HG02981 (cell line): Measurements from ENCODE around the gene MYH9.
"Not testable (repeated sequence)": the region's sequence is repeated elsewhere in the genome, so short reads cannot be mapped to it uniquely, and the experiment has no call there.

ENCODE experiments used
- ATAC-seq: cut with Tn5 transposase; IDR thresholded peaks from one replicate; pipeline ENCODE4 v1.9.1; 2021; ENCODE audit warnings: mild to moderate bottlenecking, moderate library complexity; ENCODE audit not compliant: unreplicated experiment

Gene MYH9

DNA sequence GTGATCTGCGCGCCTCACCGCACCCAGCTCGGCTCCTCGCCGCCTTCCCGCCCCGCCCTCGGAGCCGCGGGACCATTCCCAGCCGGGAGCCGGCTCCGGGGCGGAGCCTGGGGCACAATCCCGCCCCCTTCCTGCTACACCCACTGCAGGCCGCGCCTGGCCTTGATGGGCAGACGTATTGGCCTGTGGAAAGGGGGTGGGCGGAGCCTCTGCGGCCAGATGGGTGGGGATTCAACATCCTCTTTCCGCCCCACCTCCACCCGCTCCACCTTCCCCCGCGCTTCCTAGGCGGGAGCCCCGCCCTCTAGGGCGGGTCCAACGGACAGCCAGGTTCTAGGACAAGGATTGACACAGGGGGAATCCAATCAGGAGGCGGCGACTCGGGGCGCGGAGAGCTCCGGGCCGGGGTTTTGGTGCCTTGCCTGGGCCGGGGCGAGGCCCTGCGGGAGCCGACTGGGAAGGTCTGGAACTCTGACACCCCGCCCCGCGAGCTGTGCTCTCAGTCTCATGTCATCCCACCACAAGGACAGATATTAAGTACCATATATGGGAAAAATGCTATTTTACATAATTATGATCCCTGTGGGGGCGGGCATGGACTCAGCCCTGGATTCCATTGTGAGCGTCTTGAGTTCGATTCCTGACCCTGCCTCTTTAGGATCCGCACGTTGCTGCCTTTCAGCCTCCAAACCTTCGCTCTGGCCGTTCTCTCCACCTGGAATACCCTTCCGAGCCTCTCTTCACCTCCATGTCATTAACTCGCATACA is at the start of gene MYH9:
TSS of gene MYH9 (minus strand) at position 9 of the 768 bp plus-strand sequence. CDS start 38,731 bp downstream, outside the sequence.
- ATAC-seq: peak; percentile 64

DNA sequence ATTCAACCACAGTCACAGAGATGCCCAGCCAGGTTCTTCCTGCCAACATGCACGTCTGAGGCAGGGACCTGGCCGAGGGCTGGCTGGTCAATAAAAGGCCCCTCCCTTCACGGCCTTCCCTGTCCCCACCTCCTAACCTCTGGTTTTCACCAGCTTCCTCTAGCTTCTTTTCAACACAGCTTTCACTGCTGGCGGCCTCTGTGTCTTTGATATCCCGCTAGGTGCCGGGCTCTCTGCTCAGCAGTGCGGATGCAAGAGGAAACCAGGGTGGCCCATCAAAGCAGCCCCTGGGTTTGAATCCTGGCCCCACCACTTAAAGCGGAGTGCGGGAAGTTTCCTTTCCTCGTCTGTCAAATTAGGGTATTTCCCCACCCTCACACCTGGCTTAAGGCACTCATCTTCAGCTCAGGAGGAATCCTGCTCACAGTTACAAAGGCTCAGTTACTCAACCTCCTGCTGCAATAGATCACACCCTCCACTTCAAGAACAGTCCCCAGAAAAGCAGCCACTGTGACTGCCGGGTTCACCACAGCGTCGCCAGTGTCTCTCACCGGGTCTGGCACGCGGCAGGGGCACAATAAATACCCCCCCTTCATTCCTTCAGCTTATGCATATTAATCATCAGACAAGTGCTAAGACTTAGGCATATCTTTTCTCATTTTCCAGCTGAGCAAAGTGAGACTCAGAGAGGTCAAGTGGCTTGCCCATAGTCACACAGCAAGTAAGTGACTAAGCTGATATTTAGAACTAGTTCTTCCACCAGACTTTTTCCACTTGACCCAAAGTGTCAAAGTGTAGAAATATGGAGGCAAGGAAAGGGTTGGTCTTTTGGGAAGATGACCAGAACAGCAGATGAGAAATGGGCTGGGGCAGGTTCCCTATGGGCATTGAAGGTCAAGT is 48.0 kb upstream of the MYH9 start:
- no peak for ATAC-seq

DNA sequence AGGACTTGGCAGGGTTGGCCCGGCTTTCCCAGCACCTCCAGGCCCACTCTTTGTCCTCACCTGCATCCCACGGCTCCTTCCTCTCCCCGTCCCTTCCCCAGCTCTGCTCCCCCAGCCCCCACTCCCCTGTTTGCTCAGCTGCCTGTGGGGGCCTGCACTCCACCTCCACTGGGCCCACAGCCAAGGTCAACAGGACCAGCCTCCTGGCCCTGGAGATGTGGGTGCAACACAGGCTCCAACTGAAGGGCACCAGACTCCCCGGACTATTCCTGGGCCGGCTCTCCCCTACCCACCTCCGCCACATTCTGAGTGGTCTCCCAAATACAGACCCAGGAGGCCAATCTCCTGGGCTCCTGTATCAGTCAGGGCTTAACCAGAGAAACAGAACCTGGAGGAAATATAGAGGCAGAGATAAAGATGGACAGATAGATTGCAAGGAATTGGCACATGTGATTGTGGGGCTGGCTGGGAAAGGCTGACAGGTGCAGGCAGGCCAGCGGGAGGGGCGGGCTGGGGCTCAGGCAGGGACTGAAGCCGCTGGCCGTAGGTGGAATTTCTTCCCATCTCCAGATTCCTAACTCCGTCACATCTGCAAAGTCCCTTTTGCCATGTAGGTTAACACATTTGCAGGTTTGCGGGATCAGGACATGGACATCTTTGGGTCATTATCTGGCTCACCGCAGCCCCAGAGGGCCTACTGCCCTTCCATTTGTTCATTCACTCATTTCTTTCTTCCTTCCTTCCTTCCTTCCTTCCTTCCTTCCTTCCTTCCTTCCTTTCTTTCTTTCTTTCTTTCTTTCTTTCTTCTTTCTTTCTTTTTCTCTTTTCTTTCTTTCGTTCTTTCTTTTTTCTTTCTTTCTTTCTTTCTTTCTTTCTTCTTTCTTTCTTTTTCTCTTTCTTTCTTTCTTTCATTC is 45.8 kb upstream of the MYH9 start:
- ATAC-seq: no peak

DNA sequence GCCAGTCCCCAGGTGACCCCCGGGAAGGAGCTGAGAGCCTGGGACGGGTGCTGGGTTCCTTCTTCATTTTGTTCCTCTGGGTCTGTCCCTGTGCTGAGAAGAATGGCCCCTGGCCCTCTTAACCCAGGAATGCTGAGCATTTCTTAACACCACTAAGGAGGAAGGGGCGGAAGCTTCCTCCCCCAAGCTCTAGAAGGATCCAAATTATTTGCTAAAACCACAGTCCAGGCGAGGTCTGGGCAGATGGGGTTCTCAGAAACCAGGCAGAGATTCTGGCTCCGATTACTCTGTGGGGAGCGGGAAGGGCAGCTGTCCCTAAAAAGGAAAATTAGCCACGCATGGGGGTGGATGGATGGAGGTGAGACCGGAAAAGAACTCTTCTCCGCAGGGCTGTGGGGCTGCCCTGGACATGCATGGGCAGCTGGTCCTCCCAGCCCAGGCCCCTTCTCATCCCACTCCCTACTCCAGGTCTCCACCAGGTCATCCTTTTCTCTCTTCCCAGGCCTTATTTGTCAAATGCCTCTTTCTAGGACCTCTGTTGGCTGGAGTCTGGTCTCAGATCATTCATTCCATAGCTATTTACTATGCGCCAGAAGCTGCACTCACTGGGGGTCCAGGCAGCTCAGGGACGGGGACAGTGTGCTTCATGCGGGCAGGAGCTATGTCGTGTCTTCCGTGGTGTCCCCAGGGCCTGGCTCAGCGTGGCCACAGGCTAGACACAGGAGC is 45.0 kb upstream of the MYH9 start:
- ATAC-seq: no peak

DNA sequence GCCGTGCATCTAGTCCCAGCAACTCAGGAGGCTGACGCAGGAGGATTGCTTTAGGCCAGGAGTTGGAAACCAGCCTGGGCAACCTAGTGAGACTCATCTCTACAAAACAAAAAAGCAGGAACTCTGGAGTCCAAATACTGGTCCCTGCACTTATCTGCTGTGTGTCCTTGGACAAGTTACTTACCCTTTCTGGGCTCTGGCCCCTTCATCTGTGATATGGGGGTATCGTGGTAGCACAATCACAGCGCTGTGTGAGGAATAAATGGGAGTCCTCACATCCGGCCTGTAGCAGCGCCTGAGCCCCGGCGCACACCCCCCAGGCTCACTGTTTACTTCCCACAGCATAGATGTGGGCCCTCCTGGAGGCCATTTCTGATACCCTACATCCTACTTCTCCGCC is 44.2 kb upstream of the MYH9 start:
- ATAC-seq: no peak

DNA sequence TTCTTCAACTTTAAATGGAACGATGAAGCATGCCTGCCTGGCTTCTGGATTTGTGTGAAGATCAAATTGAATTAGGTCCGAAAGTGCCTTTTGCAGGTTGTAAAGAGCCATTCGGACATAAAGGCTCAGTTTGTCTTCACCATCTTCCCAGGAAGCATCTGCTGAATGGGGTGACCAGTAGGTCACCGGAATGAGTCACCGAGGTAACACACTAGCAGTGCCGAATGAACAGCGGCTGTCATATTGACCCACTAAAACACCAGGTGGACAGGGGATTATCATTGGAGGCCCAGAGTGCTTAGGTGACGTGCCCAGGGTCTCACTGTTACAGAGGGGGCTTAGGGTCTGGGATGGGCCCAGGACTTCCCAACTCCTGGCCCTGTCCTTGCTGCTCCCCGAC is 43.1 kb upstream of the MYH9 start:
- no peak for ATAC-seq

DNA sequence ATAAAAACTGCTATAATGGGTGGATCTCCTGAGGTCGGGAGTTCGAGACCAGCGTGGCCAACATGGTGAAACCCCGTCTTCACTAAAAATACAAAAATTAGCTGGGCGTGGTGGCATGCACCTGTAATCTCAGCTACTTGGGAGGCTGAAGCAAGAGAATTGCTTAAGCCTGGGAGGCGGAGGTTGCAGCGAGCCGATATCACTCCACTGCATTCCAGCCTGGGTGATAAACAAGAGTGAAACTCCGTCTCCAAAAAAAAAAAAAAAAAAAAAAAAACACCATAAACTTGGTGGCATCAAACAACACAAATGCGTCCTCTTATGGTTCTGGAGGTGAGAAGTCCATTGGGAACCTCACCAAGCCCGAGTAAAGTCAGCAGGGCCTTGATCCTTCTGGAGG is 40.2 kb upstream of the MYH9 start:
- ATAC-seq: not testable (repeated sequence)

DNA sequence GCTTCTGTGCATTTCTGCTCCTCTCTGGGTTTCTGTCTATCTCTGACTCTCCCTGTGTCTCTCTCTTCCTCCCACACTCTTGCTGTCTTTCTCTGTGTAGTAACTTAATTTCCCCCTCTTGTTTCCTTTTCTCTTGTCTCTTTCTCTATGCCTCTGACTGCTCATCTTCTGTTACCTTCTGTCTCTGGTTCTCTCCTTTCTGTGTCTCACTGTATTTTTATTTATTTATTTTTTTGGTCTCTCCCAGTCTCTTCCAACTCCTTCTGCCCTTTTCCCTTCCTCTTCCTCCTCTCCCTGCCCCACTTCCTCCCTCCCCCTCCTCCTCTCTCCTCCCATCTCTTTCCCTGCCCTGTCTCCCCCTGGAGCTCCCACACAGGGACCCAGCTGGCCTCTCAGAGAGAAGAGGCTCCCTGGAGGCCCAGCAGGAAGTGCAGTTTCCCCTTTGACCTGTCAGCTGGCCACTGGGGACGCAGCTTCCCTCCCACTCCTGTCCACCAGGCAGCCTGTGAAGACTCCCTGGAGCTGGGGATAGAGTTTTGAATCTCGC is 38.3 kb upstream of the MYH9 start:
- ATAC-seq: no peak

DNA sequence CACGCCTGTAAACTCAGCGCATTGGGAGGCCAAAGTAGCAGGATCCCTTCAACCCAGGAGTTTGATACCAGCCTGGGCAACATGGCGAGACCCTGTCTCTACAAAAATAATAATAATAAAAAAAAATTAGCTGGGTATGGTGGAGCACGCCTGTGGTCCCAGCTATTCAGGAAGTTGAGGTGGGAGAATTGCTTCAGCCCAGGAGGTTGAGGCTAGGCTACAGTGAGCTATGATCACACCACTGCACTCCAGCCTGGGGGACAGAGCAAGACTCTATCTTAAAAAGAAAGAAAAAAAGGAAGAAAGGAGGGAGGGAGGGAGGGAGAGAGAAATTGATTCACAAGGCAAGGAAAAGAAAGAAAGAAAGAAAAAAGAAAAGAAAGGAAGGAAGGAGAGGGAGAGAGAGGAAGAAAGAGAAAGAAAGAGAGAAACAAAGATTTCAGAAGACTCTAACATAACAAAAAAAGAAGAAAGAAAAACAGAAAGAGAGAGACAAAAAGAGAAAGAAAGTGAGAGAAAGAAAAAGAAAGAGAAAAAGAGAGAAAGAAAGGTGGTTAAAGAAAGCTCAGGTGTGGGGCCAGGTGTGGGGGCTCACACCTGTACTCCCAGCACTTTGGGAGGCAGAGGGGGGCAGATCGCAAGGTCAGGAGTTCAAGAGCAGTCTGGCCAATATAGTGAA is 37.3 kb upstream of the MYH9 start:
- no peak for ATAC-seq

DNA sequence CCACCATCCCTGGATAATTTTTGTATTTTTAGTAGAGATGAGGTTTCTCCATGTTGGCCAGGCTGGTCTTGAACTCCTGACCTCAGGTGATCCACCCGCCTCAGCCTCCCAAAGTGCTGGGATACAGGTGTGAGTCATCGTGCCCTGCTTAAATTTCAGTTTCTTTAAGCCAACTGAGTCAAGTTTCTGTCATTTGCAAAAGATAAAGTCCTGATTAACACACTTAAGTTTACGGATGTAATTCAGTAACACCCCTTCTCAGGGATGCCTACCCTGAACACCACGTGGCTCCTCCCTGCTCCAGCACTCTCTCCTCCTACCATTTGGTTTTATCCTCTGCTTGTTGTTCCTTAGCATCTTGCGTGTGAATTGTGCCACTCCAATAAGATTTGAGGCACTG is 36.7 kb upstream of the MYH9 start:
- ATAC-seq: not testable (repeated sequence)

DNA sequence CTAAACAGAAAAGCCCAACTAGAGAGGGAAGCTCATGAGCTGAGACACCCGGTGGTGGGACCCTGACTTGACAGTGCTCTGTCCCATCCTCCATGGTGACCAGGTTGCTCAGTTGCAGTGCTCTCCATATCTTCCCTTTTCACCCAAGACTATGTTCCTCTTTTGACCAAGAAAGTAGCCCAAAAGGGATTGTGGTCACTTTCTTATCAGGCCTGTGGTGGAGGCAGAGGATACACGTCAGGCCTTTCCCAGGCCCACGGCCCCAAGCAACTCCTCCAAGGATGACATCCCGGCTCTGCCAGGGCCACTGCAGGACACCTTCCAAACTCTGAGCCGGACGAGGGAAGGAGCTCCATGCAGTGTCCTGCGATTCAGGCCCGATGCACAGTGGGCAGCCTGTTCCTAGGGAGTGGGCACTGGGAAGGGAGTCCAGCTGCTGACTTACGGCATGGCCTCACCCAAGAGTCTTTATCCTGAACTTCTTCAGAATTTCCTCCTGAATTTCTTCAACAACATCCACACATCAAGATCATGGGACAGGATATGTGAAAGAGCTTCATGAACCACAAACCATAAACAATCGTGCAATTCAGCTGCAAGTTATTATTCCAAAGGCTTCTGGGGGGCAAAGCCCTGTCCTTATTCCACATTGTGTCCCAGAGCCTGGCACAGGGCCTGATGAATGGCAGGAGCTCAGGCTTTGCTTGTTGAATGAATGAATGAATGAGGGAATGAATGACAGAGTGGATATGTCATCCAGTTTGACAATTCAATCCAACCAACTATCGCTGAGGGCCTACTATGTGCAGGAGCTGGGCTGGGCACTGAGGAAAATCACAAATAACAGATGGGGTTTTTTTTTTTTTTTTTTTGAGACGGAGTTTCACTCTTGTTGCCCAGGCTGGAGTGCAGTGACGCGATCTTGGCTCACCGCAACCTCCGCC is 36.0 kb upstream of the MYH9 start:
- no peak for ATAC-seq

DNA sequence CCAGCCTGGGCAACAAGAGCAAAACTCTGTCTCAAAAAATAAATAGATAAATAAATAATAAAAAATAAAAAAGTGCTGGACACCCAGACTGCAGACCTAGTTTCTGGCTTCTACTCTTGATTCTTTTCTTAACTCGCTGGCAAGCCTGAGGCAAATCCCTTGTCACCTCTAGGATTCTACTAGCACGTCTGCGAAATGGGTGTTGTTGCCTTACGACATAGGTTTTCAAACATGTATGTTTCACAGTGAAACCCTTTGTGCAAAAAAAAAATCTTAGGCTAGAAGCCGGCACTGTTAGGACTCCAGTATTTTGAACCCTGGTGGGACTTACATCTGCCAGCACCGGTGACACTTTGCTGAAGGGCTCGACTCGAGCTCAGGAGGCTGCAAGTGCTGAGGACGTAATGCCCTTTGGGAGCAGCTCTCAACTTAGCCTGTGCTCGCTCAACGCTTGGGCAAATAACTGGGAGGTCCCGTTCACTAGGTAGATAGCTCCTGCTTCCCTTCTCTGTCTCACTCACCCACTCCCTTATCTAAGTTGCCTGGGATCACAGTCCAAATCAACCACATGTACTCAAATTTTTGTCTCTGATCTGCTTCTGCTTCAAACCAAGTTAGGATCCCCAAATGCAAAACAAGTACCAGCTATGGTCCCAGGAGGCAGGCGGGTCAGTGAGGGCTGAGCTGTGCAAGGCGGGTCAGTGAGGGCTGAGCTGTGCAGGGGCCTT is 34.7 kb upstream of the MYH9 start:
- ATAC-seq: no peak

DNA sequence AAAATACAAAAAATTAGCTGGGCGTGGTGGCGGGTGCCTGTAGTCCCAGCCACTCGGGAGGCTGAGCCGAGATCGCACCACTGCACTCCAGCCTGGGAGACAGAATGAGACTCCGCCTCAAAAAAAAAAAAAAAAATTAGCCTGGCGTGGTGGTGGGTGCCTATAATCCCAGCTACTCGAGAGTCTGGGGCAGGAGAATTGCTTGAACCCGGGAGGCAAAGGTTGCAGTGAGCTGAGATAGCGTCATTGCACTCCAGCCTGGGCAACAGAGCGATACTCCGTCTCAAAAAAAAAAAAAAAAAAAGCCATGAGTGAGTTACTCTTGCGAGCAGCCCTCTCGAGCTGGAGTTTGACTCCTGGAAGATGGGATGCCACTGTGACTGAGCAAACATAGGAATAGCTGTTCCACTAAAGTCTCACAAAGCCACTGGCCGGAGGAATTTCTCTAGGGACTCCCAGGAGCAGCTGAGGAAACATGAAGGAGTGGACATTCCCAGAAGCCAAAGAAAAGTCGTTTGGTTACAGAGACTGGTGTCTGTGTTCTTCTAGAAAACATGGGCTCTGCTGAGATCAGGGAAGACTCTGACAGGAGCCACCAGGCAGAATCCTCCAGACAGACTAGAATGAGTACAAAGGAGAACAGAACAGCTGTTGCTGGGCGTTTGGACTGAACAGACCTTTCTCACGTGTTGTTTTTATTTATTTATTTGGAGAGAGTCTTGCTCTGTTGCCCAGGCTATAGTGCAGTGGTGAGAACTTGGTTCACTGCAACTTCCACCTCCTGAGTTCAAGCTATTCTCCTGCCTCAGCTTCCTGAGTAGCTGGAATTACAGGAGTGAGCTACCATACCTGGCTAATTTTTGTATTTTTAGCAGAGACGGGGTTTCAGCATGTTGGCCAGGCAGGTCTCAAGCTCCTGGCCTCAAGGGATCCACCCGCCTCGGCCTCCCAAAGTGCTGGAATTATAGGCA is 32.4 kb upstream of the MYH9 start:
- ATAC-seq: no peak

DNA sequence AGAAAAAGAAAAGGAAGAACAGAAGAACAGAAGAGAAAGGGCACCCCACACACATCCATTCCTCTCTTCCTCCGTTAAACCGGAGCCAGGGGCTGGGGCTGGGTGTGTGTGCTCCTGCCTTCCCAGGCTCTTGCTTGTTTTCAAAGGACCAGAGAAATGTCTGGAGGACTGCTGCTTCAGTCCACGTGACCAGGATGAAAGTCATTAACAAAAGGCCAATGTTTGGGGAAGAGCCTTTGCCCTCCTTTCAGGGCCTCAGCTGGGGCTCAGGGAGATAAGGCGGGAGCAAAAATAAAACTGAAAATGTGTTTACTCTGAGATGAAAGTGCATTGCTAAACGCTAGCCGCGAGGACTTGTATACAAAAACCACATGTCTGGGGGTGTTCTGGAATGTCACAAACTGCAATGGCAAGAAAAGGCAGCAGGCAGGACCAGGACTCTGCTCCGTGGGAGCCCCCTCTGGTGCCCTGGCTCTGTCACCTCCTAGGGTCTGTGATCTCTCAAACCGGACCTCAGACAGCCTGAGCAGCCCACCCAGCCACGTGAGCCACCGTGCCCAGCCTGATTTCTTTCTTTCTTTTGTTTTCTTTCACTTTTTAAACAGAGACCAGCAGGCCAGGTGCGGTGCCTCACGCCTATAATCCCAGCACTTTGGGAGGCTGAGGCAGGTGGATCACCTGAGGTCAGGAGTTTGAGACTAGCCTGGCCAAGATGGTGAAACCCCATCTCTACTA is 31.6 kb upstream of the MYH9 start:
- no peak for ATAC-seq

DNA sequence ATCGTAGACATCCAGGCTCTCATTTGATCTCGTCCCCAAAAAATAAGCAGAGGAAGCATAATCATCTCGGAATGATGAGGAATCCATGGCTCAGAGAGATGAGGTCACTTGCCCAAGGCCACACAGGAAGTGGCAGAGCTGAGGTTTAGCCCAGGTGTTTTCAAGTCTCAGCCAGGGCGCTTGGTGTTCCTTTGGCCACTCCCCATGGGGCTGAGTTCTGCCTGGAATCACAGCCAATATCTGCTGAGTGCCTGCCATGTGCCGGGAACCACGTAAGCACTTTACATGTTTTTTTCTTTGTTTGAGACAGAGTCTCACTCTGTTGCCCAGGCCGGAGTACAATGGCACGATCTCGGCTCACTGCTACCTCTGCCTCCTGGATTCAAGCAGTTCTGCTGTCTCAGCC is 29.5 kb upstream of the MYH9 start:
- no peak for ATAC-seq
